GM19328 (cell line): ENCODE results near the gene ALOX15.
"Not testable (repeated sequence)": the region's sequence is repeated elsewhere in the genome, so short reads cannot be mapped to it uniquely, and the experiment has no call there.

Experiments
- ATAC-seq: cut with Tn5 transposase; IDR thresholded peaks from one replicate; pipeline ENCODE4 v1.9.1; 2021; ENCODE audit warnings: mild to moderate bottlenecking, moderate library complexity; ENCODE audit not compliant: unreplicated experiment

Gene ALOX15

DNA sequence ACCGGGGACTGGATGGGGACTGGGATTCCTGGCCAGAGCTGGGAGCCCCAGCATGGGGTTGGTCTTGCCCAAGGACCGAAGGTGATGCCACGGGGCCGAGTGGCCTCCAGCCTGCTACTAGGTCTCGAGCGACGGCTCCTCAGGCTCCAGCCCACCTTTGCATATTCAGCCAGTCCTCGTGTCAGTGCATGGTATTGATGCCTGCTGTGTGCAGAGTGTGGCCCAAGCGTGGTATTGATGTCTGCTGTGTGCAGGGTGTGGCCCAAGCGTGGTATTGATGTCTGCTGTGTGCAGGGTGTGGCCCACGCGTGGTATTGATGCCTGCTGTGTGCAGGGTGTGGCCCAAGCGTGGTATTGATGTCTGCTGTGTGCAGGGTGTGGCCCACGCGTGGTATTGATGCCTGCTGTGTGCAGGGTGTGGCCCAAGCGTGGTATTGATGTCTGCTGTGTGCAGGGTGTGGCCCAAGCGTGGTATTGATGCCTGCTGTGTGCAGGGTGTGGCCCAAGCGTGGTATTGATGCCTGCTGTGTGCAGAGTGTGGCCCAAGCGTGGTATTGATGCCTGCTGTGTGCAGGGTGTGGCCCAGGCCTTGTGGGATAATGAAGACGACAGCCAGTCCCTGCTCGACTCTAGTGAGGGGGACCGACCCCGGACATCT is 45.7 kb downstream of the ALOX15 start:
- not testable (repeated sequence) for ATAC-seq

GRCh38 chr17:4594931-4595684 is 46.4 kb downstream of the ALOX15 start:
- ATAC-seq: no peak

DNA sequence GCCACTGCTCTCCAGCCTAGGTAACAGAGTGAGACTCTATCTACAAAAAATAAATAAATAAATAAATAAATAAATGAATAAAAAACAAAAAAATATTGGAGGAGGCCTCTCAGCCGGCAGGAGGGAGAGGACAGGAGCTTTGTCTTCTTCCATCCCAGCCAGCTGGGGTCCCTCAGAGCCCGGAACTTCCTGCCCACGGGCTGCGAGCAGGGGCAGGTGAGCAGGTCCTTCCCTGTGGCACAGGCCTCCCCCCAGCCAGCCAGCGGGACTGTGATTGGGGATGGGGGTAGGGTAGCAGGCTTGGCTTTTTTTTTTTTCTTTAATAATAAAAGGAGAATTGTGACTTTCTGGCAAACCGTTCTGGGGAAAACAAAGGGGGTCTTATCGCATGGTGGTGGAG is 47.1 kb downstream of the ALOX15 start:
- ATAC-seq: no peak

DNA sequence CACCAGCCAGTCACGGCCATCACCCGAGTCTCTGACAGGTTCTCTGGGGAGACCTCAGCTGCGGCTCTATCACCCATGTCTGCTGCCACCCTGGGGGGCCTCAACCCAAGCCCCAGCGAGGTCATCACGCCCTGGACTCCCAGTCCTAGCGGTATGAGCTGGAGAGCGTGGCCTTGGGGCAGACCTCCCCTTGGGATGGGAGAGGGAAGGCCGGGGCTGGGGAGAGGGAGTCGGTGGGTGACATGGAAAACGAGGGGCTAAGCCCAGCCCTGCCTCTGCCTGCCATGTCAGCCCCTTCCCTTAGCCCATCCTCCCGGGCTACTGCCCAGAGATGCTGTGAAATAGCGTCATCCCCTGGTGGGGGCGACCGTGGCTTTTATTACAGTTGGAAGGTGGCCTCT is 48.5 kb downstream of the ALOX15 start:
- no peak for ATAC-seq

- no peak for ATAC-seq
Measured at GRCh38 chr17:4592240-4593005, 49.1 kb downstream of the ALOX15 start.

DNA sequence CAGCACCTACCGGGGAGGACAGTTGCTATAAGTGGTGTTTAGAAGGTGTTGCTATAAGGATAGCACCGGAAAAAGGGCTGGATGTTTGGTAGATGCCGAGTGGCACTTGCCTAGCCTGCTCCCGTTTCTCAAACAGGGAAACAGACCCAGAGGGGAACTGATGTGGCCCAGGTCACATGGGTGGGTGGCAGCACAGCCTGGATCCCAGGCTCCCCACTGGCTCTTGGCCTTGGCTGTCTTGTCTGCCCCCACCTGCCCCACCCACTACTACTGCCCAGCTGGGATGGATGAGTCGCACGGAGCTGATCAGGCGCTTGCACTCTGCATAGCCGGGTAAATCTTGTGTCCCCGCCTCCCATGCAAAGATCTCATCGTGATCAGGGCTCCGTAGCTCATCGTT is 49.9 kb downstream of the ALOX15 start:
- no peak for ATAC-seq

- ATAC-seq: no peak
Measured at GRCh38 chr17:4590981-4591453, 50.5 kb downstream of the ALOX15 start.

DNA sequence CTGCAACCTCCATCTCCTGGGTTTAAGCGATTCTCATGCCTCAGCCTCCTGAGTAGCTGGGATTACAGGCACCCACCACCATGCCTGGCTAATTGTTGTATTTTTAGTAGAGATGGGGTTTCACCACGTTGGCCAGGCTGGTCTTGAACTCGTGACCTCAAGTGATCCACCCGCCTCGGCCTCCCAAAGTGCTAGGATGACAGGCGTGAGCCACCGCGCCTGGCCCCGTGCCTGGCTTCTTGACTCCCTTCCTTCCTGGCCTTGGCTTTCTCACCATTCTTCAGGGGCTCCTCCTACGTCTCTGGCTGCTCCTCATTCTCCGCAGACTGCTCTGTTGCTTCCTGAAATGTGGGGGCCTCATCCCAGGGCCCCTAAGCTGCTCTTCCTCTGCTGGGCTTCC is 51.4 kb downstream of the ALOX15 start:
- ATAC-seq: not testable (repeated sequence)

DNA sequence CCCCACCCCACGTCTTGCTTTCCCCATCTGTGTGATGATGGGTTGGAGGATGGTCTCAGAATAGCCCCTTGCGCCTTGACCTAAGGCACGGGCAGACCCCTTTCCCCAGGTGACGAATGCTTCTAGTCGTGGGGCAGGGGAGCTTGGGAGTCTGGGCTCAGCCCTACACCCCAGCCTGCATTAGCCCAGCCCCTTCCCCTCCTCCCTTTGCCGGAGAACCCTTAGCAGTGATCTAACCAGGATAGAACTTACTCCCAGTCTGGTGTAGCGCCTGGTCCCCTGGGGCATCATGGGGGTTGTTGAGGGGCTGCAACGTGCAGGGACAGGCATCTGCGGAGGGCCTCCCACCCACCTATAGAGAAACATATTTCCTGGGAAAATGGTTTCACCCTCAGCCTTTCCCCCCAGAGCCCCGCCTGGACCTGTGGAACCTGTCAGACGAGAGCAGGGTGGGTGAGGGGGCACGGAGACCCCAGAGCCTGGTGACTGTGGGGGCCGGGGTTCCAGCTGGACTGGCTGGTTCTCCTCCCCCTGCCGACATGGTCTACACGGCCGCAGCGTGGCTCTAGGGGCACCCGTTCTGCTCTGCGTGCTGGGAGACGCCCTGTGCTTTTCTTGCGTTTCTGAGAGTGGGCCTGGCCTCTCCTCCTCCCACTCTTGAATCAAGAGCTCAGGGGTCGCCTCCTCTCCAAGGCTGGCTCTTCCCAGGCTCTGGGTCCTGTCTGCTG is 52.4 kb downstream of the ALOX15 start:
- no peak for ATAC-seq

- ATAC-seq: no peak
Measured at GRCh38 chr17:4588391-4588790, 53.1 kb downstream of the ALOX15 start.

DNA sequence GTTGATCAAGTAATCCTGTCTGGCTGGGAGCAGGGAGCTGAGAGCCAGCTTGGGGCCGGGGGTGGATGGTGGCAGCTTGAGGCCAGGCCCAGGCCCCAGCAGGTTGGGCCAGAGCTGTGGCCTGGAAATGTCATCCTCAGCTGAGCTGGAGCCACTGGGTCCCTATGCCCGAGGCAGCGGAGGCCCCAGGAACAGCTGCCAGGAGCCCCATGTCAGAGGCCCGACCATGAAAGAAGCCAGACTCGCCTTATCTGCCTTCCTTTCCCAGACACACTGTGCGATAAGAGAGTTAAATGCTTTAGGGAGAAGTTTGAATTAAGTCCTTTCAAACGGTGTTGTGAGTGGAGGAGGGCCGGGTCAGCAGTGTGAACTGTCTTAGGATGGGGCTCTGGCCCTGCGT is 53.7 kb downstream of the ALOX15 start:
- ATAC-seq: no peak

- ATAC-seq: no peak
Measured at GRCh38 chr17:4587195-4587594, 54.3 kb downstream of the ALOX15 start.

- no peak for ATAC-seq
Measured at GRCh38 chr17:4586043-4586442, 55.4 kb downstream of the ALOX15 start.

GRCh38 chr17:4585638-4585994 is 55.9 kb downstream of the ALOX15 start:
- ATAC-seq: no peak

GRCh38 chr17:4584917-4585637 is 56.4 kb downstream of the ALOX15 start:
- no peak for ATAC-seq

GRCh38 chr17:4584101-4584916 is 57.2 kb downstream of the ALOX15 start, which contains the start of gene SMTNL2:
Gene SMTNL2, plus strand, starts transcription at chr17:4584529. Its CDS starts 77 bp downstream, at chr17:4584606.
- no peak for ATAC-seq

DNA sequence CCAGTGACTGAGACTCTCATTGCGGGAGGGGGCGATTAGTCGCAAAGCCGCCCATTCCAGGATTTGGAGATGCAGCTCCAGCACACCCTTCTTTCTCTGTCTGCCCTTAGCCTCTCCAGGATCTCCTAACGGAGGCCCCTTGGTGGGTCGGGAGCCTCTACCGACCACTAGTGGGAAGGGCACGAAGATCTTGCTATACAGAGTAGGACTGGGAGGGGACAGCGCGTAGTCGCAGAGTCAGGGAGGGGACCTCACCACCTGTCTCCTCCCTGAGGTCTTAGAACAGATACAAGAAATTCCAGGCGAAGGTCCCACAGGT is 57.7 kb downstream of the ALOX15 start:
- ATAC-seq: no peak

DNA sequence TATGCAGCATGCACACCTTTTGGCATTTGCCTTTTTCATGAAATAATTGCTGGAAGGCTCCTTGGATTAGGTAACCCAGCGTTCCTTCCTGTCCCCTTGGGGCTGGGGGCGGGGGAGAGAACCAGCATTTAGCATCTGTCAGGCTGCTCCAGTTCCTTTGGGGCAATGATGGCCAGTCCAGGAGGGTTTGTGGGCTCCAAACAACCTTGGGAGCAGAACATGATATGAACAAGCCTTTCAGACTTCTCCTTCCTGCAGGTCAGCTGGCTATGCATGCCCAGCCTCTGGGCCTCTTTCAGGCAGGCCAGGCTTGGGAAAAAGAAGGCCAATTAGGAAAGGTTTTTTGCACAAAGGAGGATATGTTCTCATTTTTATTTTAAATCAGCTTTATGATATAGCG is 58.3 kb downstream of the ALOX15 start:
- ATAC-seq: no peak

GRCh38 chr17:4582691-4583090 is 58.8 kb downstream of the ALOX15 start:
- ATAC-seq: no peak

DNA sequence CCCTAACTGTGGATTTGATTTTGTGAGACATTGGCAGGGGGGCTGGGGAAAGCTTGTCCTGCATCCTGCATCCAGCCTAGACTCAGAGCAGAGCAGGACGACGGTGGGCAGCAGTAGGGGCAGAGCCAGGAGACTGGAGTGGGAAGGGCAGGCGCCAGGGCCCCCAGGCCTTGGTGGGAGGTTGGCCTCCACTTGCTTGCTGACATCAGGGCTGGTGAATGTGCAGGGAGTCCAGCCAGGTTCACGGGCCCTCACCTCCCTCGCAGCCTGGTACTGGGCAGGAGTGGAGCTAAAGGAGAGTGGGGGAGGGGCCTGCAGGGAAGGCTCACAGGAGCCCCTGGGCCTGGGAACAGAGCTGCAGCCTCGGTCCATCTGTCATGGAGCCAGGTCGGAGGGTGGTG is 59.4 kb downstream of the ALOX15 start:
- ATAC-seq: no peak
